ENCODE results near the gene LOXL3. TPM values are rescaled to one million over a fixed set of nuclear protein-coding genes. Genes with fewer than 3 reads are reported as not detected.

Gene LOXL3
- total RNA-seq, 1 experiment from 2014 or later: 29.0 TPM

DNA sequence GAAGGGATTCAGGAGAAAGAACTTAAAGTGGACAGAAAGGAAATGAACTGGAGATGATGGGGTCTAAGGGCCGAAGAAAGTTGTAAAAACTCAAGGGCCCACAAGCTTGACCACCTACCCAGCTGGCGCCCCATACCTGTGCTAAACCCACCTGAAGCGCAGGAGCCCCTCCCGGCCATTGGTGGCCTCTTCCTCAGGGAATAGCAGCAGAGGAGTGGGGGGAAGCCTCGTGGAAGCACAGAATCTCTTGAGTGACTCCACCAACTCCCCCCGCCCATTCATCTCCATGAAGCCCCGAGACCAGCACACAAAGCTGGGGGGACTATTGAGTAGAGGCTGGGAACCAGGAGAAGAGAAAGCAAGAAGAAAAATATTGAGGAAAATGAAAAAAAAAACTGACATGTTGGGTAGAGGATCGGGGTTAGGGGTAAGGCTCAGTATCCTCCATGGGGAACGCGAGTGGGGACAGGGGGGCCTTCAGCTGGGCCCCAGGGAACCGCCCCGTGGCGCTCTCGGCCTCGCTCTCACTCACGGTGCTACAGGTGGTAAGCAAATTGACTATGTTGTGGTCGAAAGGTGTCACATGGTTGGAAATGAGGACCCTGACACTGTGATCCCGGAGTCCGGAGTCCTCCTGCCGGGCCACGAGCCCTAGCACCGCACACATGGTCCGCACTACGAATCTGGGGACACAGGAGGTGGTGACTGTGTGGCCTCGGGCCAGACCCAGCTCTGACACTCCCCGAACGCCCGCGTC is 25.0 kb downstream of the LOXL3 start:
- peak overlapping the region; percentile 86 for H3K9ac ChIP-seq (ENCODE audit: extremely low read depth, insufficient read length, low read length)
- peaks cover 4% of the 10 kb centered on the region; the same call in 1 of the 2 replicates for H3K4me1 ChIP-seq (ENCODE audit: insufficient read depth, low read length)
- H4K5ac ChIP-seq (ENCODE audit: insufficient read length, low read depth, low read length): no peak overlapping the region
- no peak overlapping the region for H4K8ac ChIP-seq (replicated peaks; ENCODE audit: insufficient read length, low read depth, low read length)
- H2BK120ac ChIP-seq (ENCODE audit: low read depth, low read length, poor library complexity, severe bottlenecking): no peak overlapping the region
- H2BK15ac ChIP-seq (ENCODE audit: low read depth, low read length): no peak overlapping the region
- Mint-ChIP-seq H3K4me1 (peaks cover 17 to 22% of the 10 kb centered on the region in 2 experiments), H3K36me3 (ENCODE audit: insufficient read depth in 1 of 3, low read depth in 3 of 3) (peaks cover 30 to 57% (median 43%) of the 10 kb centered on the region in 3 experiments), H3K27me3 (ENCODE audit: low read depth) (peaks cover 6% of the 10 kb centered on the region), H3K9me3 (no peaks in the 10 kb centered on the region; a peak in 1 of 5 replicates), H3K27ac (peak overlapping the region; percentile 79 to 97 (median 93)), H3K4me3 (peak overlapping the region; percentile 98 to 99)
- H2BK5ac ChIP-seq (ENCODE audit: insufficient read length, low read length): no peak overlapping the region
- H3K27me3 ChIP-seq (ENCODE audit: insufficient read depth, low read length): no peaks in the 10 kb centered on the region
- no peak overlapping the region for H3K23ac ChIP-seq (ENCODE audit: insufficient read length, low read depth, low read length)
- no peak overlapping the region for H3K56ac ChIP-seq (ENCODE audit: insufficient read length, low read depth, low read length)
- no peaks in the 10 kb centered on the region for H4K20me1 ChIP-seq (ENCODE audit: control insufficient read depth, insufficient read depth, insufficient read length)
- no peak overlapping the region for H3K27ac ChIP-seq (ENCODE audit: insufficient read length, low read depth, low read length)
- H2BK12ac ChIP-seq (ENCODE audit: insufficient read length, low read depth, low read length): no peak overlapping the region
- H3K4ac ChIP-seq (ENCODE audit: low read depth, low read length): no peak overlapping the region
- H3K4me2 ChIP-seq (ENCODE audit: insufficient read depth, insufficient read length, low read length): peak overlapping the region; percentile 80
- peak overlapping the region; percentile 84 for H3K14ac ChIP-seq (ENCODE audit: insufficient read depth, low read length)
- H3T11ph ChIP-seq (ENCODE audit: low read length): no peak overlapping the region
- H3K9me3 ChIP-seq (ENCODE audit: control insufficient read depth, low read depth, low read length): no peaks in the 10 kb centered on the region
- peaks cover 15% of the 10 kb centered on the region for H3K23me2 ChIP-seq (ENCODE audit: insufficient read length, low read depth, low read length, poor library complexity, severe bottlenecking)
- no peak overlapping the region for H2BK20ac ChIP-seq (ENCODE audit: low read depth, low read length, poor library complexity, severe bottlenecking)
- H2AK5ac ChIP-seq (ENCODE audit: insufficient read length, low read length): no peak overlapping the region
- DNase-seq: no peak
- WGBS (ENCODE audit: extremely low coverage, insufficient read length, low lambda C conversion rate): no CpG with 5 or more reads among the region's 29 CpGs
- TF ChIP-seq CTCF (conservative IDR thresholded peaks at IDR 0.05): no peak
- peaks cover 4% of the 10 kb centered on the region for H3K79me1 ChIP-seq (ENCODE audit: insufficient read depth, low read depth, low read length, poor library complexity, severe bottlenecking)
- H4K91ac ChIP-seq (ENCODE audit: insufficient read length, low read depth, low read length): no peak overlapping the region
- H3K18ac ChIP-seq (ENCODE audit: insufficient read length, low read depth, low read length): no peak overlapping the region
- H3K79me2 ChIP-seq (ENCODE audit: insufficient read depth, low read length): peaks cover 4% of the 10 kb centered on the region; the same call in 1 of the 2 replicates
- H2AFZ ChIP-seq (ENCODE audit: low read length): no peak overlapping the region

All from H9 (cell line).